Embryonic facial prominence (tissue), 1 donor: Measurements from ENCODE around the gene CD70.
A peak's percentile ranks its signal among the peaks of the same experiment; 100 is the strongest.
"Not testable (repeated sequence)": the region's sequence is repeated elsewhere in the genome, so short reads cannot be mapped to it uniquely, and the experiment has no call there.

Experiments
- DNase-seq: peaks from one replicate; pipeline ENCODE4 v3.0.0-alpha.2; 2016; ENCODE audit errors: extremely low spot score

The CD70 gene

GRCh38 chr19:6590827-6591319, at the start of gene CD70:
CD70 (minus strand) TSS chr19:6591150; CDS start chr19:6591002, 148 bp downstream.
- no peak for DNase-seq

GRCh38 chr19:6640333-6640732, 49.4 kb upstream of the CD70 start:
- not testable (repeated sequence) for DNase-seq

- no peak for DNase-seq
These were observed 48.5 kb upstream of the CD70 start for GRCh38 chr19:6639439-6639838.

GRCh38 chr19:6633456-6633813, 42.5 kb upstream of the CD70 start:
- DNase-seq, result not testable (repeated sequence)

GRCh38 chr19:6632747-6633455, 42.0 kb upstream of the CD70 start:
- DNase-seq, result not testable (repeated sequence)

GRCh38 chr19:6632002-6632621, 41.2 kb upstream of the CD70 start:
- DNase-seq, result peak; percentile 34

- no peak for DNase-seq
These were observed 35.8 kb upstream of the CD70 start for GRCh38 chr19:6626764-6627163.

GRCh38 chr19:6617374-6617773, 26.4 kb upstream of the CD70 start:
- no peak for DNase-seq

- DNase-seq, result no peak
These were observed 25.1 kb upstream of the CD70 start for GRCh38 chr19:6616011-6616410.

GRCh38 chr19:6613711-6614110, 22.8 kb upstream of the CD70 start:
- no peak for DNase-seq

GRCh38 chr19:6610934-6611852, 20.2 kb upstream of the CD70 start:
- DNase-seq, result no peak

GRCh38 chr19:6608940-6609339, 18.0 kb upstream of the CD70 start:
- no peak for DNase-seq

- not testable (repeated sequence) for DNase-seq
These were observed 17.2 kb upstream of the CD70 start for GRCh38 chr19:6608146-6608545.

- DNase-seq, result not testable (repeated sequence)
These were observed 15.5 kb upstream of the CD70 start for GRCh38 chr19:6606276-6607070.

GRCh38 chr19:6604906-6605305, 14.0 kb upstream of the CD70 start:
- no peak for DNase-seq

GRCh38 chr19:6602729-6603114, 11.8 kb upstream of the CD70 start:
- DNase-seq, result no peak

GRCh38 chr19:6601537-6602052, 10.6 kb upstream of the CD70 start:
- not testable (repeated sequence) for DNase-seq

- DNase-seq, result not testable (repeated sequence)
These were observed 10.1 kb upstream of the CD70 start for GRCh38 chr19:6600951-6601536.

GRCh38 chr19:6599866-6600454, 9.0 kb upstream of the CD70 start:
- no peak for DNase-seq

- DNase-seq, result not testable (repeated sequence)
These were observed 7.4 kb upstream of the CD70 start for GRCh38 chr19:6598254-6598892.
